Myometrial cell (primary cell): Measurements from ENCODE around the gene IQGAP2. TPM values are rescaled to one million over a fixed set of nuclear protein-coding genes. Genes with fewer than 3 reads are reported as not detected.

Experiments used
- total RNA-seq: library from RNA; depleted of rRNA; stranded (reverse); fragments of >200 nt; gene quantifications from 2 replicates; pipeline ENCODE4 v1.2.3, GENCODE V29; 2015

Gene IQGAP2
- total RNA-seq: 0.58 and 0.71 TPM in 2 replicates

GRCh38 chr5:76402886-76403765 is at the start of gene IQGAP2:
IQGAP2 (plus strand) TSS chr5:76403285; CDS start chr5:76403546, 261 bp downstream.

GRCh38 chr5:76622973-76623596 is 220.0 kb downstream of the IQGAP2 start, which contains the start of gene F2RL2:
F2RL2 (minus strand) TSS chr5:76623403; CDS start chr5:76623230, 173 bp downstream.

GRCh38 chr5:76715736-76716455 is 312.8 kb downstream of the IQGAP2 start, which contains the start of gene F2R:
F2R (plus strand) TSS chr5:76716126; CDS start chr5:76716308, 182 bp downstream.

Other genes with a start within 250 kb of the IQGAP2 start
- gene F2RL2, start 220.1 kb downstream of the IQGAP2 start, total RNA-seq: 0.58 and 1.8 TPM in 2 replicates